GM18507 (cell line): ENCODE measurements around the gene LRRC61.
"Not testable (repeated sequence)": the region's sequence is repeated elsewhere in the genome, so short reads cannot be mapped to it uniquely, and the experiment has no call there.

Experiments
- DNase-seq: peaks from one replicate; pipeline ENCODE4 v3.0.0; 2011; ENCODE audit warnings: low read depth; ENCODE audit not compliant: insufficient read length; ENCODE audit errors: extremely low spot score
- FAIRE-seq: peaks from 2 replicates; lab custom pipeline; 2011; peaks lifted over from hg19 to GRCh38; lab: Jason Lieb, UNC

Gene LRRC61, protein sequence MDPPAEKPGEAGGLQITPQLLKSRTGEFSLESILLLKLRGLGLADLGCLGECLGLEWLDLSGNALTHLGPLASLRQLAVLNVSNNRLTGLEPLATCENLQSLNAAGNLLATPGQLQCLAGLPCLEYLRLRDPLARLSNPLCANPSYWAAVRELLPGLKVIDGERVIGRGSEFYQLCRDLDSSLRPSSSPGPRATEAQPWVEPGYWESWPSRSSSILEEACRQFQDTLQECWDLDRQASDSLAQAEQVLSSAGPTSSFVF

DNA sequence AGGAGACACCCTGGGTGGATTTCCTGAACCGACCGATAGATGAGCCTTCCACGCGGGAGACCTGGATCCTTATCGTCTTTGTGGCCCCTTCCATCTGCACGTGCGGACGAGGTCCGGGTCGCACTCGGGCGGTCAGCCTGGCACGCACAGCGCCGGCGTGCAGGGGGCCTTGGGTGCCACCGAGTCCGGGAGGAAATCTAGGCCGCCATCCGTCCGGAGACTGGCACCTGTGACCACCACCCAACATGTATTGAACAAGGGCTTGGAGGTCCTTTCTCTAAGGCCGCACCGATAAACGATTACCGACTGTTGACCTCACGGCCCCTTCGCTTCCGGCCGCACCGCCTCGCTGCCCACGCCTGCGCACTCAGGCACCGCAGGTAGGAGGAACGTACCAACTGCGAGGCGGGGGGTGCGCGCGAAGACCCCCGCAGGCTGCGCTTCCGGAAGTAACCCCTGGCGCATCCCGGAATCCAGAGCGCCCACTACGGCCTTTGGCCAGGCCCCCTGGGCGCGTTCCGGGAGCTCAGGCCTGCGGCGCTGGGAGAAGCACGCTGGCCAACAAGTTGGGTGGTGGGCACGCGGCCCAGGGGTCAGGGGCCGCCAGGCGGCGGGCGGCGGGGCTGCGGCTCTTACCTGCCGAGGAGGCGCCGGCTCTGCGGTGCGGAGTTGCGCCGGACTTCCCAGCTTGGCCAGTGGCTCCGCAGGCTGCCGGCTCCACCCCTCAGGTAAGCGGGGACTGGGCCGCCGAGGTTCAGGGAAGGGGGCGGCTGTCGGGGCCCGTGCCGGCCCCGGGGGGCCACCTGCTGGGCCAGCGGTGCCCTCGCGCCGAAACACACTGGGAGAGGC, at the start of gene LRRC61, which contains the start of gene ACTR3C:
LRRC61 (plus strand) TSS at position 523 of the 849 bp plus-strand sequence. CDS start 13,507 bp downstream, outside the sequence.
ACTR3C (minus strand) TSS at position 713 of the 849 bp plus-strand sequence. CDS start 28,249 bp downstream, outside the sequence.
- FAIRE-seq (peak; percentile 88), DNase-seq (peak; percentile 73)

DNA sequence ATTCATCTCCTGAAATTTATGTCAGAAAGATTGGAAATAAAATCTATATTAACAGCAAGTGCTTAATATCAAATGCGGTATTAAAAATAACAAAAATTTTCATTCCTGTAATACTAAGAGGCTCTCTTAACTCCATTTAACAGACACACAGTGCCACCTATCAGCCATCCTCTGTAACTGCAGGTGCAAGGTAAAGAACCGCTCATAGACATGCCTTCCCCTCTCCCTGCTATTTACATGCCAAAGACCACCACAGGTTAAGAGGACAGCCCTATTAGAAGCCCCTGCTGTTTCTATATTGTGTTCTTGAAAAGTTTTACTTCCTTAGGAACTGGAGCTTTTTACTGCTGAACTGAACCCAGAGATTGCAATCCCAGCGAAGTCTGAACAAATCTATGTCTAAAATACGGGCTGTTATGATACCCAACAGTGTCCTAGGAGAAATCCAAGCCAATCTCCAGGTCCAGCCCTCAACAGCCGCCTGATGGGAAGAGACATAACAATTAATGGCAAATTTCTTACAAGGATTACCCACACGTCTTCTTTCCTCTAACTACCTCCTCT, 46.9 kb upstream of the LRRC61 start:
- FAIRE-seq: peak; percentile 85
- not testable (repeated sequence) for DNase-seq

DNA sequence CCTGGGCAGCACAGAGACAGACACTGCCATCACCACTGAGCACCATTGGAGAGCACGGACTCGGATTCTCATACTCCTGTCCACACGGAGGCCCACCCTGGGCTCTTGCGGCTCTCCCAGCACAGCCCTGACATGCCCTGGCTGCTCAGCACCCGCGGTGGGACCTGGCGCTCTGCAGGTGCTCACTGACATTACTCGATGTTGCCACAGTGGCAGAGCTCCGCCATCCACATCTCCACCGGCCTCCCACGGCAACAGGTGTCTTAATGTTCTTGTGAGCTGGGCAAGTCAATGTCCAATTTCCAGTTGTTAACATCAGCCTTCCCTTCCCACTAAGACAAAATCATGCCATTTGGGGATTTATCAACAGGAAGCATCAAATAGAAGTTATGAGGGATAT, 44.8 kb upstream of the LRRC61 start:
- FAIRE-seq, DNase-seq: not testable (repeated sequence)

DNA sequence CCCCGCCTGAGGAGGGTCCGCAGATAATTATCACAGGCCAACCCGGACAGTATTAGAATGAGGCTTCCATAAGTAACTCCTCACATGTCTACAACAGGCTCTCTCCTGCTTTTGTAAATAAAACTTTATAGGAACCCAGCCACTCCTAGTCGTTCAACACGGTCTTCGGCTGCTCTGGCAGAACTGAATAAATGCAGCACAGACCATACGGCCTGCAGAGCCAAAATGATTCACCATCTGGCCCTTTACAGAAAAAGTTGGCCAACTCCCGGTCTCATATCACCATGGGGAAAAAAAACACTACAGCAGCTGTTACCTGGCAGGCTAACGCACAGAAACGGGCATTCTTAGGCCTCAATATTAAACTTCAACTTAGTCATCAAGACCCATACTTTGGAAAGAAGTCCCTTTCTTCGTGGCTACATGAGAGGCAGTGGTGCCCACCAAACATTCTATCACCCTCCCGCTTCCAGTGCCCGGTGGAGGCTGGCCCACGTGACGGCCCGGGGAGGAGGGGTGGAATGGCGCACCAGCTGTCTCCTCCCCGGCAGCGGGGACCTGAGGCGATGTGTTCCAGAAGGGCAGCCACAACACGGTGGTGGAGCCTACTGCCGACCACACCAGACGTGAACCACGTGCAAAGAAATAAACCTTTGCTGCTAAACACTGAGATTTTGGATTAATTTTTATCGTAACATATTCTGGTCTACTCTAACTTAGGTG, 41.3 kb upstream of the LRRC61 start:
- not testable (repeated sequence) for FAIRE-seq, DNase-seq

DNA sequence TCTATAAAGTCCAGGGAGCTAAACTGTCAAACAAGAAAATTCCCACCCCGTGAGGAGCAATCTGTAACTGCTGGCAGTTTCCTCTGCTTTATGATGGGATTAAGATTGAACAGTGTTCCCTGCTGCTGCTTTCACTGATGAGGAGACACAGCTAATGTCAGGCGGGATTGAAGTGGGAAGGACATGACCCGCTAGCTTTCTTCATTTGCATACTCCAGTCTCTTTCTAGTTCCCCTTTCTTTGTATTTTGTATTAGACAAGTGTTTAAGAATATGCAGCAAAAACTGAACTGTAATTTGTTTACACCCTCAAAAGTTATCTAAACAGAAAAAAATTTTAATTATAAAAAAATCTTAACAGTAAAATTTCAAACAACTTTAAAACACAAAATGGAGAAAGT, 40.0 kb upstream of the LRRC61 start:
- not testable (repeated sequence) for DNase-seq, FAIRE-seq

DNA sequence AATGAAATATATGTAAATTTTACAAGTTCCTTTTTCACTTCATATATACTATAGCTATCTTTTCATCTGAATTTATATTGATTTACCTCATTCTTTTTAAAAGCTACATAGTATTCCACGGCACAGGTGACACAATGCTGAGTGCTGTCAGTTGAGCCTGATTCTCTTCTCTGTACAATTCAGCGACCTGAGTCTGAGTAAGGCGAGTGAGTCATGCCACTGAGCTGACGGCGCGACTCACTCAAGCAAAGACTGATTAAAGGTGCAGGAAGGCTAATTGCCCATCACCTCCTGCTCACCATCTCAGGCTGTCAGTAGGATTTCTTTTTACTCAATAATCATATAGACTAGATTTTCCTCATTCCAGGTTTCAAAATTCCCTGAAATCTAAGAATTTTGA, 39.5 kb upstream of the LRRC61 start:
- FAIRE-seq, DNase-seq: not testable (repeated sequence)

DNA sequence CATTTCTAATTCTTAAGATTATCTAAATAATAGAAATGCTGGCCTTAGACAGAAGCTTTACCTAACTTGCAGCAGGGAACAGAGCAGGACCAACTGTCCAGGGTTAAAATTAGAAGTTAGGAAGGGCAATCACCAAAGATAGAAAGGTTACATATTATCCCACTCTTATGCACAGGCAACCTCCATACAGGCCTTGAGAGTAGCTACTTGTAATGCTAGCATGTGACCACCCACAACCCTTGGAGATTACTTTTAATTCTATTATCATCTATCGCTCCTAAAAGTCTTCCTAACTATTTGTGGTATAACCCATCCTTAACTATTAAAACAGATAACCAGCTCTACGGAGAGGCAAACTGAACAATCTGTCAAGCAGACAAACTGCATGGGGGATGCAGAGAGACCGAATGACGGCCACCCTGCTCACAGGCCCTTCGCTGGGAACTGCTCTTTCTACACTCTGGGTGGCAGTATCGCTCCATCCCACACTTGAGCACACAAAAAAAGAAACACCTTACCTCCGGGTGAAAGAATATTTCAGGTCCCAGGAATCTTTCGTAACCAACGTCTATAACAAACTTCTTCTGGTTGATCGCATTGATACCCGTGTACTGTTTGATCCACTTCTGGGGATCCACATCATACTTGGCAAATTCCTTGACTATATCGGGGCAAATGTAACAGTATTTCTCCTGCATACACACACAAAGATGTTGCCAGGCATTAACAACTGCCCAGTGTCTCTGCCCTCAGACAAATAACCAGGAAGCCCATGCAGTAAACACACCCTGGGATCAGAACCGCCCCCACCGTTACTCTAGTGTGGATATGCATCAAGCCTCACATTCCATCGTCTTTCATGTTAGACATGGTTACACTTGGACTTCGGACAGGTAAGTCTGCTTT, 37.1 kb upstream of the LRRC61 start:
- peak; percentile 83 for FAIRE-seq
- DNase-seq: not testable (repeated sequence)

DNA sequence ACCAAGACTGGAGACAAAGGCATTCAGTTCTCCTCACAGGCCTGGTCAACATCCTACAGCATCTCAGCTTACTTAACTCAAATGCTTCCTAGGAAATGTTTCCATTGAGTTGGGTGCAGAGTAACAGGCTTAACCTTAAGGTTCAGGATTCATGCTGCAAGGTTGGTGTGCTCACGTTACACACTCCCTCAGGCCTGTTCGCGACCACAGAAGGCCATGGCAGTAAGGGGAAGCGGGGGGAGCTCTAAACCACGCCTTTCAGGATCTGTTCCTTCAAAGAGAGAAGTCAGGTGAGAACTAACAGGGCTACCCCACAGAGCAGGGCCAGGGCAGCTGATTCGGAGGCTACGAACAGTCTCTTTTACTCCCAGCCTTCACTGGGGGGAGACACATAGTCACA, 35.3 kb upstream of the LRRC61 start:
- FAIRE-seq, DNase-seq: not testable (repeated sequence)

DNA sequence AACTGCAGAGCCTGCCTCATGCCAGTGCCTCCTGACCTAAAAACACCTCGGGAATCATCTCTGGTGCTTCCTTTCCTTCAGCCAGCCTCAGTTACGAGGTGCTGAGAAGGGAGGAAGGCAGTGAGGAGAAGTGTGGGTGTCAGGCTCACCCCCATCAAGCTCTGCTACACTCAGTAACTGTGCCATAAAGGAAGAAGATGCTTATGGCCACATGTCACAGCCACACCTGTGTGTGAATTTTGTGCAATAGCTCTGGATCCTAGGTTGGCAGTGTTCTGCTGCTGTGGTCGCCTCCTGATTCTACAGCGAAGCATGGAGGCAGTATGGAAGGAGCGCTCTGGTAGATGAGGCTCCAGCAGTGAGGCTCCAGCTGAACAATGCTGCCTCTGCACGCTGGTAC, 34.3 kb upstream of the LRRC61 start:
- FAIRE-seq, DNase-seq: not testable (repeated sequence)

DNA sequence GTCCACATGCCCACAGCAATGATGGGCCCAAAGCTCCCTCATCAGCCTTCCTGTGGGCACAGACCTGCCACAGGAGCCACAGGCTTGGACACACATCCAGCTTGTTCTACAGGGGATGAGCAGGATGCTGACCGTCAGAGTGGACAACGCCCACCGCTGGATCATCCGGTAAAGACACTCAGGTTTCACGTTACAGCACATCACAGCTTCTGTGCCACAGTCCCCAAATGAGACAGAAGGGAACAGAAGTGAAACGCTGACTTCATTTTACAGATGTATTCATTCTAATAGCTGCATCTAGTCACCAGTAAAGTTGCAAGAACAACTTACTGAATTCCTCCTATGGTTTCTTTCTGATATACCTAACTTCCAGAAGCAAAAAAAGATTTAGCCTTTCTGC, 32.8 kb upstream of the LRRC61 start:
- DNase-seq, FAIRE-seq: not testable (repeated sequence)

DNA sequence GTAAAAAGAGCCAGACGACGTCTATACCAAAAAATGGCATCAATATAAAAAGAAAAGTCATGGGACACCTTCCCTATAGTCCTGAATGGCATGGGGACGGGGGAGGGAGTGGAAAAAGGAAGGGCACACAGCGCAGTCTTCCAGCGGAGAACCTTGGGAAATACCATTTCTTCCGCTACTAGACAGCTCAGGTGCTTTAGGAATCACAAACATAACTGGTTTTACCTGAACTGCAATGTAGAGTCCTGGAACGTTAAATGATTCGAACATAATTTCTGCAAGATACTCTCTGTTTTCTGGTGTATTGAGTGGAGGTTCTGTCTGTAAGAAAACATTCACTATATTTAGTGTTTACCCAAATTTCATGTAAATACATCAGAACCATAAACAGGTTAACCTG, 28.1 kb upstream of the LRRC61 start:
- DNase-seq, FAIRE-seq: not testable (repeated sequence)

DNA sequence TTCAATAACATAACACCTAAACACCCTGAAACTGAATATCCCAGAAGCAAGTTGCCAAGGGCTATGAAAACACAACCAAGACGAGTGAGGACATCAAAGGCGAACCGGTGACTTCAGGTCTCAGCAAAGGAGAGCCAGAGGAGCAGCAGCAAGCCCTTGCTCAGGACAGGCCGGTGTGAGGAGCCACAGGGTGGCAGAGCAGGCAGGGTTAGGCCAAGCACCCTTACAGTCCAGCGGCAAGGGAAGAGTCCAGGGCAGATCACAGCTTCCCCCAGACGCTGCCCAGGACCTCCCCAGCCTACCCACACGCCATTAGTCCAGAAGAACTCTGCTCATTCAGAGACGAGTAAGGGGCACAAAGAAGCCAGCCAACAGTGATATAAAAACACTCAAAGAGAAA, 27.5 kb upstream of the LRRC61 start:
- not testable (repeated sequence) for FAIRE-seq, DNase-seq

DNA sequence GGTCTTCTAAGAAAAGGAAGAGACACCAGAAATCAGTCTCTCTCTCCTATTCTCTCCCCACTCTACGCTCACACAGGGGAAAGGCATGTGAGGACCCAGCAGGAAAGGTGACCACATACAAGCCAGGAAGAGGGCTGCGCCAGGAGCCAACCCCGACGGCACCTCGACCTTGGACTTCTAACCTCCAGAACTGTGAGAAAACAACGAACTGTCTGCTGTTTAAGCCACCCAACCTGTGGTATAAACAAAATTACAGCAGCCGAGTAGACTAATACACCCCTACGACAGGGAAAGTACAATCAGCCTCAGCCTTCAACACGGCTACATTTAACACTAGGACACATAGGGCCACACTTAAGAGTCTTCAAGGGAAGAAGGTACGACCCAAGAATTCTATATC, 26.4 kb upstream of the LRRC61 start:
- not testable (repeated sequence) for FAIRE-seq, DNase-seq

DNA sequence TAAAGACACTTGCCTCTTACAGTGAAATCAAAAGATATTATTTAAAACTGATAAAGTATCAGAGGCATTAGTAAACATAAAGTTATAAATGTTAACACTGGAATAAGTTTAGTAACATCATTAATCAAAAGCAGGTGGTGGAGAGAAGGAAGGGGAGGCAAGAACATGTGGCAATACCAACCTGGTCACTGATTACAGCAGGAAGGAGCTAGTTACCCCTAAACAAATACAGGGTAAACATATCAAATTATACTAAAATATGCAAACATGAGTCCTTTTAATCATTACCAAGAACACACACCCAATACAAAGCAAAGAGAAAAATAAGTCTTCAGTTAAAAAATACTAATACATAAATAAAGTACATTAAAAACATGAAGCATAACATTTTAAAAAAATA, 25.2 kb upstream of the LRRC61 start:
- not testable (repeated sequence) for FAIRE-seq, DNase-seq

DNA sequence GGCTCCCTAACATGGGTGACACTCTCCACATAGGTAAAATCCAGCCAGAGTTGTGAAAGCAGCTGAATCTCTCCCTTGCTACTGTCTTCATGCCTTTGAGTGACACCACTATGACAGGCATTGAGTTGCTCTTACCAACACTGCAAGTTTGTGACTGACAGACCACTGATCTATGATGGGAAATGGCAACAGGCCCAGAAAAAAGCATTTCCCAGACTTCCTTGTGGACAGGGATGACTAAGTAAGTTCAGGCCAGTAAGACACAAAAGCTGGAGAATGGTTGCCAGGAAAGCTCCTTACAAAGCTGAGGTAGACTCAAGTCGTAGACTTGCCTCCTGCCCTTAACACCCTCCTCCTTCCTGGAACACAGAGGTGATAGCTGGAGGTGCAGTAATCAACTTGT, 20.2 kb upstream of the LRRC61 start:
- not testable (repeated sequence) for FAIRE-seq, DNase-seq

DNA sequence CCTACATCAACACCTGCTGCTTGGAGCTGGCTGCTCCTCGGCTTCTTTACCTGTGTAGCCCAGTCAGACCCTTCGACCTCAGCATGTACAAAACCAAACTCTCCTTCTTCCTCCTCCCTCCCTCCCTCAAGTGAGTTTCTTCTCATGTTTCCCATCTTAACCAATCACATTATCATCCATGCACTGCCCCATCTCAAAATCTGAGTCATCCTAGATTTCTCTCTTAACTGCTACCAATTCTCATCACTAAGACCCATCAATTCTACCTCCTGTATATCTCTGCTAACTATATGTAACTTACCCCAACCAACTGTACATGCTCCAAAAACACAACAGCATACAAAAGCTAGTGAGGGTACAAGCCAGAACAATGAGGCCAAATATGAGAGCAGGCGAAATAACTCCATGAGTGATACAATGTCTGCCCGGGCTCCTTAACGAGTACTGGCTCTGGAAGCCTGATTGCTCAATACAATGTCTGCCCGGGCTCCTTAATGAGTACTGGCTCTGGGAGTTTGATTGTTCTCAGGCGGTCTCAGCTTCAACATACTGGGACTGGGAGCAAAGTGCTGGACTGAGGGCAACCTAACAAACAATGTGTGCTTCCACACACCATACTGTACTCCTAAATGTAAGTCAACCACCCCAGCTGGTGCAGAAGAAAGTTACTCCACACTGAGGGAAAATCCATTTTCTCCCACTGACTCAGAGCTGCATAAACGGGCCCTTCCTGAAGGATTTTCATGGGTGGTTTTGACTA, 18.5 kb upstream of the LRRC61 start:
- FAIRE-seq, DNase-seq: not testable (repeated sequence)

DNA sequence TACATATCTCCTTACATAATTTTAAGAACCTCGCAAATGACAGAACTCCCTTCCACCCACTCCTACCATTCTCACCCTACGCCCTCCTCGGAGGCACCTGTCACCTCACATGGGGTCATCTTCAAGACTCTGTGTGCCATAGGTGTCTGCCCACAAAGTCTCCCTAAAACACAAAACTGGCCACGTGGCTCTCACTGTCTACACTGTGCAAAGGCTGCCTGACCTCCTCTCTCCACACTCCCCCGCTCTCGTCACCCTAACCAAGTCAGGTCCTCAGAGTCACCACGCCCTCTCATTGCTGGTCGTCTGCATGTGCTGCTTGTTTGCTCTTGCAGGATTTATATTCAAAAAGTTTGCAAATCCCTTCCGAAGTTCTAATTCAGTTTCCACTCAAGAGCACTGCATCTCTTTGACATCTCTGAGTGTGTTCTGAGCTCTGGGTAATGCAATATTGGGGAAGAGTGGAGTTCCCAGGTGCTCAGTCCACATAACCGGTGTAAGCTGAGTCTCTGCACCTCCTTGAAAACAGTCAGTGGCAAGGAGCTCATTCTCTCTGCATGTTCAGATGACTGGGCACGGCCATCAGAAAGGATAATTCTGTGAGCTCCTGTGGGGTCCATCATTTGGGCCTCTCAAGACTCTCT, 17.8 kb upstream of the LRRC61 start:
- FAIRE-seq: not testable (repeated sequence)

More for the DNA sequence above, 17.8 kb upstream of the LRRC61 start:
- DNase-seq: not testable (repeated sequence)
